Testis (tissue), 2 donors: ENCODE results near the gene ZNF579.

Experiments used
- POLR2A ChIP-seq: fragments of 450-650 bp; IDR thresholded peaks from one replicate; pipeline ENCODE4 v1.6.1; 2017; ENCODE audit warnings: antibody characterized with exemption, mild to moderate bottlenecking, moderate library complexity
- TF ChIP-seq, protein P1 (sequence below), 3 experiments: fragments of 450-650 bp in 2 of 3; fragments of 200-600 bp in 1 of 3; sonication (generic) in 1 of 3; IDR thresholded peaks; one replicate each; pipeline ENCODE4 v1.5.1; 2016 to 2019; ENCODE audit warnings: antibody characterized with exemption in 3 of 3, mild to moderate bottlenecking in 2 of 3, moderate library complexity in 1 of 3

- TF ChIP-seq, protein P1, sequence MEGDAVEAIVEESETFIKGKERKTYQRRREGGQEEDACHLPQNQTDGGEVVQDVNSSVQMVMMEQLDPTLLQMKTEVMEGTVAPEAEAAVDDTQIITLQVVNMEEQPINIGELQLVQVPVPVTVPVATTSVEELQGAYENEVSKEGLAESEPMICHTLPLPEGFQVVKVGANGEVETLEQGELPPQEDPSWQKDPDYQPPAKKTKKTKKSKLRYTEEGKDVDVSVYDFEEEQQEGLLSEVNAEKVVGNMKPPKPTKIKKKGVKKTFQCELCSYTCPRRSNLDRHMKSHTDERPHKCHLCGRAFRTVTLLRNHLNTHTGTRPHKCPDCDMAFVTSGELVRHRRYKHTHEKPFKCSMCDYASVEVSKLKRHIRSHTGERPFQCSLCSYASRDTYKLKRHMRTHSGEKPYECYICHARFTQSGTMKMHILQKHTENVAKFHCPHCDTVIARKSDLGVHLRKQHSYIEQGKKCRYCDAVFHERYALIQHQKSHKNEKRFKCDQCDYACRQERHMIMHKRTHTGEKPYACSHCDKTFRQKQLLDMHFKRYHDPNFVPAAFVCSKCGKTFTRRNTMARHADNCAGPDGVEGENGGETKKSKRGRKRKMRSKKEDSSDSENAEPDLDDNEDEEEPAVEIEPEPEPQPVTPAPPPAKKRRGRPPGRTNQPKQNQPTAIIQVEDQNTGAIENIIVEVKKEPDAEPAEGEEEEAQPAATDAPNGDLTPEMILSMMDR (IDR thresholded peaks at IDR 0.05) = no peak
- TF ChIP-seq POLR2A = no peak
Observed at GRCh38 chr19:55576746-55577145, 3.9 kb downstream of the ZNF579 start.
